Liver (tissue), 9 donors: ENCODE measurements around the gene TACO1. TPM values are rescaled to one million over a fixed set of nuclear protein-coding genes. Genes with fewer than 3 reads are reported as not detected.

Source experiments
- DNase-seq: peaks from one replicate; pipeline ENCODE4 v3.0.0-alpha.2; 2017; ENCODE audit warnings: low spot score
- H3K27ac ChIP-seq, 2 donors: one replicate each; pipeline ENCODE4 v1.7.0; 2013; ENCODE audit warnings: inconsistent platforms in 2 of 2, low read length in 2 of 2, control low read depth in 1 of 2, low read depth in 1 of 2, mild to moderate bottlenecking in 1 of 2
- H3K27me3 ChIP-seq, 4 donors: one replicate each; pipeline versions ENCODE4 v1.6.1 to v1.7.0; 2013; ENCODE audit warnings: low read length in 3 of 4, inconsistent platforms in 1 of 4, mild to moderate bottlenecking in 1 of 4, moderate library complexity in 1 of 4; ENCODE audit not compliant: control insufficient read depth in 4 of 4, insufficient read depth in 4 of 4
- H3K36me3 ChIP-seq, 4 donors: one replicate each; pipeline versions ENCODE4 v1.6.1 to v1.7.0; 2013; ENCODE audit warnings: low read length in 3 of 4, mild to moderate bottlenecking in 3 of 4, low read depth in 1 of 4, moderate library complexity in 1 of 4; ENCODE audit not compliant: control insufficient read depth in 4 of 4, insufficient read depth in 3 of 4
- H3K4me1 ChIP-seq, 4 donors: one replicate each; pipeline versions ENCODE4 v1.6.1 to v1.7.0; 2013; ENCODE audit warnings: low read length in 3 of 4, mild to moderate bottlenecking in 3 of 4, moderate library complexity in 1 of 4; ENCODE audit not compliant: control insufficient read depth in 4 of 4, insufficient read depth in 4 of 4
- H3K4me3 ChIP-seq, 3 donors: one replicate each; pipeline versions ENCODE4 v1.6.1 to v1.7.0; 2013; ENCODE audit warnings: low read length in 3 of 3, control low read depth in 1 of 3, low read depth in 1 of 3, mild to moderate bottlenecking in 1 of 3
- H3K9ac ChIP-seq, 2 donors: one replicate each; pipeline ENCODE4 v1.7.0; 2013; ENCODE audit warnings: low read length in 2 of 2, mild to moderate bottlenecking in 2 of 2, moderate library complexity in 2 of 2, control low read depth in 1 of 2, low read depth in 1 of 2
- H3K9me3 ChIP-seq, 4 donors: one replicate each; pipeline versions ENCODE4 v1.6.1 to v1.7.0; 2013; ENCODE audit warnings: low read length in 3 of 4; ENCODE audit not compliant: control insufficient read depth in 4 of 4
- EGR1 ChIP-seq, 2 donors: IDR thresholded peaks; 2 replicates each; pipeline ENCODE4 v1.6.1; 2016 to 2018; ENCODE audit warnings: antibody characterized with exemption in 2 of 2, low read depth in 2 of 2
- FOXA2 ChIP-seq: IDR thresholded peaks from 2 replicates; pipeline ENCODE4 v1.6.1; 2016; ENCODE audit warnings: antibody characterized with exemption
- HNF4G ChIP-seq: IDR thresholded peaks from 2 replicates; pipeline ENCODE4 v1.6.1; 2016; ENCODE audit warnings: antibody characterized with exemption
- NR2F2 ChIP-seq: IDR thresholded peaks from 2 replicates; pipeline ENCODE4 v1.6.1; 2016; ENCODE audit warnings: antibody characterized with exemption
- RAD21 ChIP-seq, 2 donors: IDR thresholded peaks; 2 replicates each; pipeline ENCODE4 v1.6.1; 2016; ENCODE audit warnings: antibody characterized with exemption in 2 of 2, mild to moderate bottlenecking in 2 of 2
- RXRA ChIP-seq, 2 donors: IDR thresholded peaks; 2 replicates each; pipeline ENCODE4 v1.6.1; 2017 to 2018; ENCODE audit warnings: antibody characterized with exemption in 2 of 2, mild to moderate bottlenecking in 1 of 2
- SP1 ChIP-seq: IDR thresholded peaks from 2 replicates; pipeline ENCODE4 v1.6.1; 2018; ENCODE audit warnings: antibody characterized with exemption, mild to moderate bottlenecking
- TAF1 ChIP-seq: conservative IDR thresholded peaks from 2 replicates; pipeline ENCODE4 v1.6.1; 2016; ENCODE audit warnings: antibody characterized with exemption, mild to moderate bottlenecking
- YY1 ChIP-seq: IDR thresholded peaks from 2 replicates; pipeline ENCODE4 v1.6.1; 2016; ENCODE audit warnings: antibody characterized with exemption, mild to moderate bottlenecking
- WGBS: extraction: QIAGEN DNeasy Blood & Tissue Kit; methylation state at CpG from one replicate; pipeline ENCODE4 v1.1.7; 2013; 5-methylcytosine and 5-hydroxymethylcytosine counted together
- polyA plus RNA-seq, 2 donors: library from polyadenylated mRNA; stranded (reverse) in 1 of 2; unstranded in 1 of 2; fragments of 200-250 nt in 1 of 2; fragments of >200 nt in 1 of 2; fragmentation: Nextera tagmentation in 1 of 2; extraction: Ambion mirVana in 1 of 2; gene quantifications; one replicate each; pipeline versions ENCODE4 v1.2.1 to v1.2.3, GENCODE V29; 2013 to 2015
- total RNA-seq, 2 donors: library from RNA; depleted of rRNA; stranded (reverse); fragments of >200 nt; gene quantifications; one replicate each; pipeline ENCODE4 v1.2.3, GENCODE V29; 2014
- TF ChIP-seq, protein P1 (sequence below): fragments of 150-350 bp; IDR thresholded peaks from 2 replicates; pipeline ENCODE4 v1.5.1; 2017; ENCODE audit warnings: improper control_type of control experiment, low read depth, low read length; ENCODE audit not compliant: missing input control
- TF ChIP-seq, protein P2 (sequence below): IDR thresholded peaks from 2 replicates; pipeline ENCODE4 v1.6.1; 2016; ENCODE audit warnings: antibody characterized with exemption, mild to moderate bottlenecking
- TF ChIP-seq, protein P3 (sequence below): IDR thresholded peaks from 2 replicates; pipeline ENCODE4 v1.6.1; 2016; ENCODE audit warnings: antibody characterized with exemption
- TF ChIP-seq, protein P4 (sequence below): IDR thresholded peaks from 2 replicates; pipeline ENCODE4 v1.6.1; 2016; ENCODE audit warnings: antibody characterized with exemption
- TF ChIP-seq, protein P5 (sequence below): IDR thresholded peaks from 2 replicates; pipeline ENCODE4 v1.6.1; 2016; ENCODE audit warnings: antibody characterized with exemption
- donor health status: healthy.
- donor health status: healthy.
- donor health status: healthy.
- donor health status: healthy.
- donor health status: healthy.

The TACO1 gene
- total and polyA plus RNA-seq, 4 donors: 14.3 to 55.8 (median 41.7) TPM

DNA sequence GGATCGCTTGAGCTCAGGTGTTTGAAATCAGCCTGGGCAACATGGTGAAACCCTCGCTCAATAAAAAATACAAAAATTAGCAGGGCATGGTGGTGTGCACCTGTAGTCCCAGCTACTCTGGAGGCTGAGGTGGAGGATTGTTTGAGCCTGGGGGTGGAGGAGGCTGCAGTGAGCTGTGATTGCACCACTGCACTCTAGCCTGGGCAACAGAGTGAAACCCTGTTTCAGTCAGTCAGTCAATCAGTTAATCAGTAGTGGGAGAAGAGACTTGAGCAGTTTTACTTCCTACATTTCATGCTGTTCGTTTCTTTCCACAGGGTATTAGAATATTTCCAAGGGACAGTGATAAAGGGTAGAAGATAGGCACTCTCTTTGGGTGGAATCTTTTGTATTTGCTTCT, 30.4 kb downstream of the TACO1 start:
- TF ChIP-seq, protein P1, sequence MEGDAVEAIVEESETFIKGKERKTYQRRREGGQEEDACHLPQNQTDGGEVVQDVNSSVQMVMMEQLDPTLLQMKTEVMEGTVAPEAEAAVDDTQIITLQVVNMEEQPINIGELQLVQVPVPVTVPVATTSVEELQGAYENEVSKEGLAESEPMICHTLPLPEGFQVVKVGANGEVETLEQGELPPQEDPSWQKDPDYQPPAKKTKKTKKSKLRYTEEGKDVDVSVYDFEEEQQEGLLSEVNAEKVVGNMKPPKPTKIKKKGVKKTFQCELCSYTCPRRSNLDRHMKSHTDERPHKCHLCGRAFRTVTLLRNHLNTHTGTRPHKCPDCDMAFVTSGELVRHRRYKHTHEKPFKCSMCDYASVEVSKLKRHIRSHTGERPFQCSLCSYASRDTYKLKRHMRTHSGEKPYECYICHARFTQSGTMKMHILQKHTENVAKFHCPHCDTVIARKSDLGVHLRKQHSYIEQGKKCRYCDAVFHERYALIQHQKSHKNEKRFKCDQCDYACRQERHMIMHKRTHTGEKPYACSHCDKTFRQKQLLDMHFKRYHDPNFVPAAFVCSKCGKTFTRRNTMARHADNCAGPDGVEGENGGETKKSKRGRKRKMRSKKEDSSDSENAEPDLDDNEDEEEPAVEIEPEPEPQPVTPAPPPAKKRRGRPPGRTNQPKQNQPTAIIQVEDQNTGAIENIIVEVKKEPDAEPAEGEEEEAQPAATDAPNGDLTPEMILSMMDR: no peak
- no peak for TF ChIP-seq RXRA (IDR thresholded peaks at IDR 0.05)
- TF ChIP-seq, protein P2, sequence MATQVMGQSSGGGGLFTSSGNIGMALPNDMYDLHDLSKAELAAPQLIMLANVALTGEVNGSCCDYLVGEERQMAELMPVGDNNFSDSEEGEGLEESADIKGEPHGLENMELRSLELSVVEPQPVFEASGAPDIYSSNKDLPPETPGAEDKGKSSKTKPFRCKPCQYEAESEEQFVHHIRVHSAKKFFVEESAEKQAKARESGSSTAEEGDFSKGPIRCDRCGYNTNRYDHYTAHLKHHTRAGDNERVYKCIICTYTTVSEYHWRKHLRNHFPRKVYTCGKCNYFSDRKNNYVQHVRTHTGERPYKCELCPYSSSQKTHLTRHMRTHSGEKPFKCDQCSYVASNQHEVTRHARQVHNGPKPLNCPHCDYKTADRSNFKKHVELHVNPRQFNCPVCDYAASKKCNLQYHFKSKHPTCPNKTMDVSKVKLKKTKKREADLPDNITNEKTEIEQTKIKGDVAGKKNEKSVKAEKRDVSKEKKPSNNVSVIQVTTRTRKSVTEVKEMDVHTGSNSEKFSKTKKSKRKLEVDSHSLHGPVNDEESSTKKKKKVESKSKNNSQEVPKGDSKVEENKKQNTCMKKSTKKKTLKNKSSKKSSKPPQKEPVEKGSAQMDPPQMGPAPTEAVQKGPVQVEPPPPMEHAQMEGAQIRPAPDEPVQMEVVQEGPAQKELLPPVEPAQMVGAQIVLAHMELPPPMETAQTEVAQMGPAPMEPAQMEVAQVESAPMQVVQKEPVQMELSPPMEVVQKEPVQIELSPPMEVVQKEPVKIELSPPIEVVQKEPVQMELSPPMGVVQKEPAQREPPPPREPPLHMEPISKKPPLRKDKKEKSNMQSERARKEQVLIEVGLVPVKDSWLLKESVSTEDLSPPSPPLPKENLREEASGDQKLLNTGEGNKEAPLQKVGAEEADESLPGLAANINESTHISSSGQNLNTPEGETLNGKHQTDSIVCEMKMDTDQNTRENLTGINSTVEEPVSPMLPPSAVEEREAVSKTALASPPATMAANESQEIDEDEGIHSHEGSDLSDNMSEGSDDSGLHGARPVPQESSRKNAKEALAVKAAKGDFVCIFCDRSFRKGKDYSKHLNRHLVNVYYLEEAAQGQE: no peak
- no peak for TF ChIP-seq YY1
- TF ChIP-seq SP1: no peak
- TF ChIP-seq HNF4G: no peak
- TF ChIP-seq, protein P3, sequence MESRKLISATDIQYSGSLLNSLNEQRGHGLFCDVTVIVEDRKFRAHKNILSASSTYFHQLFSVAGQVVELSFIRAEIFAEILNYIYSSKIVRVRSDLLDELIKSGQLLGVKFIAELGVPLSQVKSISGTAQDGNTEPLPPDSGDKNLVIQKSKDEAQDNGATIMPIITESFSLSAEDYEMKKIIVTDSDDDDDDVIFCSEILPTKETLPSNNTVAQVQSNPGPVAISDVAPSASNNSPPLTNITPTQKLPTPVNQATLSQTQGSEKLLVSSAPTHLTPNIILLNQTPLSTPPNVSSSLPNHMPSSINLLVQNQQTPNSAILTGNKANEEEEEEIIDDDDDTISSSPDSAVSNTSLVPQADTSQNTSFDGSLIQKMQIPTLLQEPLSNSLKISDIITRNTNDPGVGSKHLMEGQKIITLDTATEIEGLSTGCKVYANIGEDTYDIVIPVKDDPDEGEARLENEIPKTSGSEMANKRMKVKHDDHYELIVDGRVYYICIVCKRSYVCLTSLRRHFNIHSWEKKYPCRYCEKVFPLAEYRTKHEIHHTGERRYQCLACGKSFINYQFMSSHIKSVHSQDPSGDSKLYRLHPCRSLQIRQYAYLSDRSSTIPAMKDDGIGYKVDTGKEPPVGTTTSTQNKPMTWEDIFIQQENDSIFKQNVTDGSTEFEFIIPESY: no peak
- TF ChIP-seq NR2F2: no peak
- TF ChIP-seq, protein P4, sequence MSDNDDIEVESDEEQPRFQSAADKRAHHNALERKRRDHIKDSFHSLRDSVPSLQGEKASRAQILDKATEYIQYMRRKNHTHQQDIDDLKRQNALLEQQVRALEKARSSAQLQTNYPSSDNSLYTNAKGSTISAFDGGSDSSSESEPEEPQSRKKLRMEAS: no peak
- TF ChIP-seq, protein P5, sequence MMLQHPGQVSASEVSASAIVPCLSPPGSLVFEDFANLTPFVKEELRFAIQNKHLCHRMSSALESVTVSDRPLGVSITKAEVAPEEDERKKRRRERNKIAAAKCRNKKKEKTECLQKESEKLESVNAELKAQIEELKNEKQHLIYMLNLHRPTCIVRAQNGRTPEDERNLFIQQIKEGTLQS: no peak
- no peak for TF ChIP-seq EGR1 (IDR thresholded peaks at IDR 0.05; ENCODE audit: low read depth in 2 of 2)
- Histone ChIP-seq H3K9me3 (no peaks in the 10 kb centered on the region), H3K4me1 (peaks cover 3 to 31% (median 8%) of the 10 kb centered on the region in 4 donors), H3K27me3 (no peaks in the 10 kb centered on the region), H3K9ac (no peak overlapping the region), H3K4me3 (no peak overlapping the region), H3K36me3 (peaks cover 0 to 11% (median 4%) of the 10 kb centered on the region in 4 donors), H3K27ac (no peak overlapping the region)
- DNase-seq: no peak
- WGBS: 94% methylated on average over 3 of the region's 3 CpGs

DNA sequence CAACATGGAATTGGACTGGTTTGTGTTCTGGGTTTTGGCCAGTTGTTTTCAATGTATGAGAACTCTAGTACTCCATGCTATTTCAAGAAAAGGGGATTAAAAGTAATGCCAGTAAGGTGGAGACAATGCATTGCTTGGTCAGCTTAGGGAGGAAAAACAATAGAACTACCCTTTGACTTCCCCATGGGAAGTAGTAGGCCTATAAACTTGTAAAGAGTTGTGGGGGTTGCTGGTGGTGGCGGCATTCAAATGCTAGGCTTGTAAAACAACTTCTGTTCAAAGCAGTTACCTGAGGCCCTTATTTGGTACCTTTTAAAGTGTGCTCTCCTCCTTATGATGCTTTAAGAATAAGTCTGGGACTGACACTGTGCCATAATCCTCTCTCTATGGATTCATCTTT, 30.9 kb downstream of the TACO1 start:
- 90% methylated on average over 1 of the region's 1 CpG for WGBS
- no peak for DNase-seq
- H3K9ac ChIP-seq: no peak overlapping the region
- H3K4me3 ChIP-seq: no peak overlapping the region
- H3K27me3 ChIP-seq: no peaks in the 10 kb centered on the region
- H3K4me1 ChIP-seq: peaks cover 3 to 26% (median 8%) of the 10 kb centered on the region in 4 donors
- peak overlapping the region in 1 of 2 donors; percentile 45 for H3K27ac ChIP-seq
- no peak for TF ChIP-seq FOXA2
- TF ChIP-seq YY1: no peak
- no peak for TF ChIP-seq TAF1
- TF ChIP-seq RXRA (IDR thresholded peaks at IDR 0.05): no peak
- no peak for TF ChIP-seq SP1
- no peak for TF ChIP-seq NR2F2
- no peak for TF ChIP-seq HNF4G
- TF ChIP-seq RAD21 (IDR thresholded peaks at IDR 0.05): no peak
- H3K9me3 ChIP-seq: no peaks in the 10 kb centered on the region
- peaks cover 0 to 11% (median 7%) of the 10 kb centered on the region in 4 donors for H3K36me3 ChIP-seq
